Endothelial cell of umbilical vein (primary cell): ENCODE results near the gene ZNF24. TPM values are rescaled to one million over a fixed set of nuclear protein-coding genes. Genes with fewer than 3 reads are reported as not detected.

ENCODE experiments used
- BruUV-seq: library from RNA; stranded (reverse); fragments of 400-500 nt; replicated peaks from 2 replicates; lab custom pipeline; 2021; lab: Mats Ljungman, UMichigan
- CTCF ChIA-PET: fragments of 300-600, 350-600 bp; sonication (Branson Sonifier 250); formaldehyde crosslinking; loops from one replicate; lab custom pipeline; 2021; ENCODE audit warnings: antibody characterized with exemption, inconsistent platforms; lab: Charles Lee
- POLR2A ChIA-PET: fragments of 300-600, 350-600 bp; sonication (Branson Sonifier 250); formaldehyde crosslinking; loops from one replicate; lab custom pipeline; 2021; ENCODE audit warnings: antibody characterized with exemption, inconsistent platforms; lab: Charles Lee
- DNase-seq: peaks from one replicate; pipeline ENCODE4 v3.0.0-alpha.2; 2011; ENCODE audit warnings: low read depth, low spot score
- FAIRE-seq: peaks from 2 replicates; lab custom pipeline; 2011; peaks lifted over from hg19 to GRCh38; lab: Jason Lieb, UNC
- H2AFZ ChIP-seq: 2 replicates; pipeline ENCODE4 v1.6.0; 2012; ENCODE audit warnings: low read depth, low read length, control low read depth, inconsistent platforms
- H3K27ac ChIP-seq: 2 replicates; pipeline ENCODE4 v1.5.1; 2011; ENCODE audit warnings: low read depth, mild to moderate bottlenecking, control low read depth, low read length, moderate library complexity; ENCODE audit not compliant: insufficient read depth
- H3K27me3 ChIP-seq, 2 experiments: 2 replicates each; pipeline versions ENCODE4 v1.6.0 to v1.6.1; 2011; ENCODE audit warnings: low read length in 2 of 2, mixed read lengths in 1 of 2; ENCODE audit not compliant: control insufficient read depth in 2 of 2, insufficient read depth in 2 of 2
- H3K36me3 ChIP-seq, 2 experiments: 2 replicates in 1 of 2; 3 replicates in 1 of 2; pipeline ENCODE4 v1.5.1; 2011; ENCODE audit warnings: low read length in 2 of 2, mild to moderate bottlenecking in 1 of 2, moderate library complexity in 1 of 2; ENCODE audit not compliant: control insufficient read depth in 2 of 2, insufficient read depth in 2 of 2; ENCODE audit errors: extremely low read depth in 1 of 2
- H3K4me1 ChIP-seq: 3 replicates; pipeline ENCODE4 v1.5.1; 2011; ENCODE audit warnings: mild to moderate bottlenecking, low read length; ENCODE audit not compliant: control insufficient read depth, insufficient read depth; ENCODE audit errors: extremely low read depth
- H3K4me2 ChIP-seq: 2 replicates; pipeline ENCODE4 v1.6.1; 2011; ENCODE audit warnings: low read length, control low read depth, mixed read lengths; ENCODE audit not compliant: insufficient read depth
- H3K4me3 ChIP-seq, 3 experiments: fragments of 200-600 bp in 1 of 3; sonication (generic), shearing (Covaris generic) in 1 of 3; replicated peaks in 1 of 3; 2 replicates each; pipeline ENCODE4 v1.5.1; 2011 to 2016; ENCODE audit warnings: control low read depth in 3 of 3, low read length in 3 of 3, mild to moderate bottlenecking in 2 of 3, inconsistent platforms in 1 of 3, low read depth in 1 of 3, moderate library complexity in 1 of 3; ENCODE audit not compliant: insufficient read depth in 1 of 3
- H3K79me2 ChIP-seq: 2 replicates; pipeline ENCODE4 v1.6.0; 2012; ENCODE audit warnings: low read length, inconsistent platforms; ENCODE audit not compliant: control insufficient read depth, insufficient read depth
- H3K9ac ChIP-seq: replicated peaks from 2 replicates; pipeline ENCODE3; 2011; ENCODE audit warnings: low read length, control low read depth; ENCODE audit not compliant: insufficient read depth; ENCODE audit errors: extremely low read depth
- H3K9me1 ChIP-seq: replicated peaks from 3 replicates; pipeline ENCODE4 v1.6.0; 2011; ENCODE audit warnings: mild to moderate bottlenecking, low read length; ENCODE audit not compliant: control insufficient read depth, insufficient read depth; ENCODE audit errors: extremely low read depth
- H3K9me3 ChIP-seq: replicated peaks from 2 replicates; pipeline ENCODE4 v1.5.1; 2012; ENCODE audit warnings: low read length, inconsistent platforms; ENCODE audit not compliant: control insufficient read depth, insufficient read depth
- H4K20me1 ChIP-seq: replicated peaks from 2 replicates; pipeline ENCODE3; 2011; ENCODE audit warnings: mild to moderate bottlenecking, low read length; ENCODE audit not compliant: control insufficient read depth, insufficient read depth; ENCODE audit errors: extremely low read depth
- EZH2 ChIP-seq: IDR thresholded peaks from 2 replicates; pipeline ENCODE4 v1.6.1; 2012; ENCODE audit warnings: borderline replicate concordance, low read depth, mild to moderate bottlenecking, moderate library complexity, low read length, inconsistent platforms; ENCODE audit not compliant: severe bottlenecking
- FOS ChIP-seq: IDR thresholded peaks from 2 replicates; pipeline ENCODE4 v1.6.1; 2011; ENCODE audit warnings: mild to moderate bottlenecking, low read length, moderate library complexity, borderline replicate concordance; ENCODE audit not compliant: insufficient read depth
- GATA2 ChIP-seq: IDR thresholded peaks from 2 replicates; pipeline ENCODE4 v1.7.0; 2011; ENCODE audit warnings: low read depth, mild to moderate bottlenecking, moderate library complexity, mixed read lengths, low read length; ENCODE audit not compliant: insufficient read length, insufficient read depth
- JUN ChIP-seq: IDR thresholded peaks from 2 replicates; pipeline ENCODE4 v1.6.1; 2011; ENCODE audit warnings: borderline replicate concordance, low read depth; ENCODE audit not compliant: insufficient read length, insufficient read depth
- MYC ChIP-seq: IDR thresholded peaks from one replicate; pipeline ENCODE4 v1.6.1; 2011; ENCODE audit warnings: mild to moderate bottlenecking, low read depth, low read length
- POLR2A ChIP-seq: IDR thresholded peaks from 2 replicates; pipeline ENCODE4 v1.6.1; 2012; ENCODE audit warnings: low read depth, mild to moderate bottlenecking, control low read depth, low read length
- POLR2AphosphoS5 ChIP-seq: IDR thresholded peaks from 2 replicates; pipeline ENCODE4 v1.6.1; 2012; ENCODE audit warnings: low read depth, mild to moderate bottlenecking, control low read depth, low read length, moderate library complexity; ENCODE audit not compliant: insufficient read depth
- dilution Hi-C: fragments of 300-500 bp; cut with MboI; formaldehyde crosslinking; loops from one replicate; pipeline ENCODE4 v1.15.0; 2019; ENCODE audit warnings: low sequenced_read_pairs; ENCODE audit not compliant: extremely low pct_ligation_motif_present
- intact Hi-C: fragments of 100-400 bp; cut with micrococcal nuclease; formaldehyde crosslinking; loops from one replicate; pipeline ENCODE4 v1.10.0; 2022
- polyA plus RNA-seq, 4 experiments: library from polyadenylated mRNA; depleted of rRNA in 3 of 4; stranded (reverse) in 3 of 4; unstranded in 1 of 4; fragments of >200 nt; gene quantifications; 2 replicates each; pipeline versions ENCODE4 v1.2.1 to v1.2.3, GENCODE V29; 2011 to 2012; ENCODE audit warnings: missing spikeins in 1 of 4
- total RNA-seq: library from RNA; stranded (reverse); gene quantifications from 2 replicates; pipeline ENCODE4 v1.2.3, GENCODE V29; 2021
- TF ChIP-seq, protein P1 (sequence below): IDR thresholded peaks from 2 replicates; pipeline ENCODE4 v1.6.1; 2011; ENCODE audit not compliant: insufficient read depth, insufficient read length
- TF ChIP-seq, protein P2 (sequence below), 2 donors: IDR thresholded peaks; 1 replicate in 1 of 2; 2 replicates in 1 of 2; pipeline ENCODE4 v1.5.1; 2011; ENCODE audit warnings: low read length in 2 of 2, mild to moderate bottlenecking in 2 of 2, moderate library complexity in 2 of 2, control low read depth in 1 of 2, inconsistent platforms in 1 of 2, low read depth in 1 of 2; ENCODE audit not compliant: insufficient read depth in 1 of 2; ENCODE audit errors: extremely low read depth in 1 of 2

Gene ZNF24
- total and polyA plus RNA-seq, 2 donors (not counting 3 experiments of a cell fraction or from before 2014, with no cell fraction given): 10.3 to 40.2 TPM

DNA sequence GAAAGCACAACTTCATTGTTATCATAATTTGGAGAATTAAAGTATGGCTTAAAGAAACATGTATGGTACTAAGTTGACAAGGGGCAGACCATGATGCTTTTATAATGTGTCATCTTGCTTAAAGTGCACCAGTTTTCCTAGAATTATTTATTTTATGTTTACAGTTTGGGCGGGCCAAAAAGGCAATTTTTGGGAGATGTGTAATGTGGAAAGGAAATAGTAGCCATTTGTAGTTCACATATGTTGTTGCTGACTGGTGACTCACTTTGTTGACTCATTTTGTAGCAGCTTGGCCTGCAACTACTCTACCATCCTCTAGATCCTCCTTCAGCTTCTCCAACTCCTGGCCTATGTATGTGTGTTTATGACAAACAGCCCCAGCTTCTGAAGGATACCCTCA lies 61.9 kb downstream of the ZNF24 start:
- peak; percentile 84 for DNase-seq
- TF ChIP-seq GATA2 (no peak), FOS (peak; percentile 99), JUN (peak; percentile 96), POLR2AphosphoS5 (peak; percentile 82), EZH2 (no peak), MYC (no peak), POLR2A (no peak)
- TF ChIP-seq, protein P1, sequence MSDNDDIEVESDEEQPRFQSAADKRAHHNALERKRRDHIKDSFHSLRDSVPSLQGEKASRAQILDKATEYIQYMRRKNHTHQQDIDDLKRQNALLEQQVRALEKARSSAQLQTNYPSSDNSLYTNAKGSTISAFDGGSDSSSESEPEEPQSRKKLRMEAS: no peak
- TF ChIP-seq, protein P2, sequence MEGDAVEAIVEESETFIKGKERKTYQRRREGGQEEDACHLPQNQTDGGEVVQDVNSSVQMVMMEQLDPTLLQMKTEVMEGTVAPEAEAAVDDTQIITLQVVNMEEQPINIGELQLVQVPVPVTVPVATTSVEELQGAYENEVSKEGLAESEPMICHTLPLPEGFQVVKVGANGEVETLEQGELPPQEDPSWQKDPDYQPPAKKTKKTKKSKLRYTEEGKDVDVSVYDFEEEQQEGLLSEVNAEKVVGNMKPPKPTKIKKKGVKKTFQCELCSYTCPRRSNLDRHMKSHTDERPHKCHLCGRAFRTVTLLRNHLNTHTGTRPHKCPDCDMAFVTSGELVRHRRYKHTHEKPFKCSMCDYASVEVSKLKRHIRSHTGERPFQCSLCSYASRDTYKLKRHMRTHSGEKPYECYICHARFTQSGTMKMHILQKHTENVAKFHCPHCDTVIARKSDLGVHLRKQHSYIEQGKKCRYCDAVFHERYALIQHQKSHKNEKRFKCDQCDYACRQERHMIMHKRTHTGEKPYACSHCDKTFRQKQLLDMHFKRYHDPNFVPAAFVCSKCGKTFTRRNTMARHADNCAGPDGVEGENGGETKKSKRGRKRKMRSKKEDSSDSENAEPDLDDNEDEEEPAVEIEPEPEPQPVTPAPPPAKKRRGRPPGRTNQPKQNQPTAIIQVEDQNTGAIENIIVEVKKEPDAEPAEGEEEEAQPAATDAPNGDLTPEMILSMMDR (IDR thresholded peaks at IDR 0.05; ENCODE audit: extremely low read depth in 1 of 2, insufficient read depth in 1 of 2, low read depth in 1 of 2, low read length in 2 of 2): no peak
- H3K9me1 ChIP-seq: no peaks in the 10 kb centered on the region
- peak; percentile 93 for FAIRE-seq
- H4K20me1 ChIP-seq: no peaks in the 10 kb centered on the region
- no peak overlapping the region for H2AFZ ChIP-seq
- H3K9ac ChIP-seq: peak overlapping the region; percentile 27
- no peaks in the 10 kb centered on the region for H3K27me3 ChIP-seq
- H3K4me2 ChIP-seq: peak overlapping the region; percentile 70
- H3K4me1 ChIP-seq: peaks cover 33% of the 10 kb centered on the region
- H3K79me2 ChIP-seq: peaks cover 16% of the 10 kb centered on the region
- intact Hi-C loops (loop anchor here (1.0 kb wide), 2 partner anchors 8 to 42 kb away; partner anchors contain the start of gene ZSCAN30), dilution Hi-C loops (no loop called here)
- H3K9me3 ChIP-seq: peaks cover 3% of the 10 kb centered on the region
- peaks cover 0 to 6% of the 10 kb centered on the region in 2 experiments for H3K36me3 ChIP-seq
- BruUV-seq: no TSS peak
- H3K4me3 ChIP-seq: no peak overlapping the region
- ChIA-PET POLR2A (no interaction called here), CTCF (interaction anchor here (0.9 to 1.6 kb wide), 2 partner anchors 14 to 42 kb away, joined by 4 to 6 read pairs; partner anchors contain the start of gene ZNF397)
- H3K27ac ChIP-seq: peak overlapping the region; percentile 75

Other genes starting within 250 kb of the ZNF24 start
- gene ZNF397, start 103.4 kb downstream of the ZNF24 start, total RNA-seq: 5.1 and 5.5 TPM in 2 replicates
- 1.1 and 1.5 TPM in 2 replicates for gene ZNF397, start 103.4 kb downstream of the ZNF24 start, polyA plus RNA-seq
- gene ZSCAN30, start 54.2 kb downstream of the ZNF24 start, total RNA-seq: 14.6 and 18.0 TPM in 2 replicates
- gene ZSCAN30, start 54.2 kb downstream of the ZNF24 start, polyA plus RNA-seq: 5.9 and 6.7 TPM in 2 replicates
- 0.44 and 0.72 TPM in 2 replicates for gene ZNF396, start 32.9 kb upstream of the ZNF24 start, total RNA-seq
- 0.14 and 0.28 TPM in 2 replicates for gene ZNF396, start 32.9 kb upstream of the ZNF24 start, polyA plus RNA-seq
- 51.4 and 56.0 TPM in 2 replicates for gene INO80C, start 153.5 kb upstream of the ZNF24 start, total RNA-seq
- 41.4 and 43.4 TPM in 2 replicates for gene INO80C, start 153.5 kb upstream of the ZNF24 start, polyA plus RNA-seq
- gene GALNT1, start 237.3 kb upstream of the ZNF24 start, total RNA-seq: 337 and 360 TPM in 2 replicates
- 67.7 and 89.9 TPM in 2 replicates for gene GALNT1, start 237.3 kb upstream of the ZNF24 start, polyA plus RNA-seq